HG03520 (cell line): ENCODE results near the gene P4HA2.
"Not testable (repeated sequence)": the region's sequence is repeated elsewhere in the genome, so short reads cannot be mapped to it uniquely, and the experiment has no call there.

Experiments
- ATAC-seq: cut with Tn5 transposase; IDR thresholded peaks from one replicate; pipeline ENCODE4 v1.9.1; 2021; ENCODE audit warnings: mild to moderate bottlenecking, moderate library complexity; ENCODE audit not compliant: unreplicated experiment

P4HA2 gene

GRCh38 chr5:132161574-132162326 lies 65.9 kb downstream of the P4HA2 start:
- ATAC-seq, result not testable (repeated sequence)

GRCh38 chr5:132156413-132156812 lies 71.2 kb downstream of the P4HA2 start:
- ATAC-seq, result no peak

- ATAC-seq, result no peak
Observed at GRCh38 chr5:132150565-132150964, 77.1 kb downstream of the P4HA2 start.

- ATAC-seq, result no peak
Observed at GRCh38 chr5:132147663-132148062, 80.0 kb downstream of the P4HA2 start.

- ATAC-seq, result not testable (repeated sequence)
Observed at GRCh38 chr5:132145326-132145725, 82.3 kb downstream of the P4HA2 start.

GRCh38 chr5:132143148-132143547 lies 84.5 kb downstream of the P4HA2 start:
- ATAC-seq, result no peak

- no peak for ATAC-seq
Observed at GRCh38 chr5:132142459-132142858, 85.2 kb downstream of the P4HA2 start.
